ENCODE measurements around the gene MYOF.

The MYOF gene

GRCh38 chr10:93482145-93482834 is at the start of gene MYOF:
Gene MYOF (minus strand): TSS chr10:93482334. CDS start chr10:93482194, 140 bp downstream.
- peak; percentile 44 for DNase-seq

- DNase-seq: no peak
Measured at GRCh38 chr10:93518531-93518930, 36.4 kb upstream of the MYOF start.

GRCh38 chr10:93516006-93516380 is 33.9 kb upstream of the MYOF start:
- no peak for DNase-seq

- DNase-seq: no peak
Measured at GRCh38 chr10:93515071-93516005, 33.2 kb upstream of the MYOF start.

- no peak for DNase-seq
Measured at GRCh38 chr10:93514521-93514920, 32.4 kb upstream of the MYOF start.

GRCh38 chr10:93513091-93513490 is 31.0 kb upstream of the MYOF start:
- DNase-seq: no peak

- no peak for DNase-seq
Measured at GRCh38 chr10:93512565-93512964, 30.4 kb upstream of the MYOF start.

- no peak for DNase-seq
Measured at GRCh38 chr10:93509816-93510215, 27.7 kb upstream of the MYOF start.

- no peak for DNase-seq
Measured at GRCh38 chr10:93505075-93505474, 22.9 kb upstream of the MYOF start.

- no peak for DNase-seq
Measured at GRCh38 chr10:93503075-93503474, 20.9 kb upstream of the MYOF start.

GRCh38 chr10:93501650-93502049 is 19.5 kb upstream of the MYOF start:
- no peak for DNase-seq

- DNase-seq: no peak
Measured at GRCh38 chr10:93498166-93498565, 16.0 kb upstream of the MYOF start.

GRCh38 chr10:93496322-93497041 is 14.3 kb upstream of the MYOF start, which contains the start of gene CEP55:
Gene CEP55 (plus strand): TSS chr10:93496612. CDS start chr10:93500052, 3,440 bp downstream.
- peak; percentile 49 for DNase-seq

GRCh38 chr10:93495654-93496321 is 13.7 kb upstream of the MYOF start:
- DNase-seq: peak; percentile 9

- no peak for DNase-seq
Measured at GRCh38 chr10:93494494-93494893, 12.4 kb upstream of the MYOF start.

GRCh38 chr10:93493162-93493561 is 11.0 kb upstream of the MYOF start:
- no peak for DNase-seq

- DNase-seq: no peak
Measured at GRCh38 chr10:93491602-93492121, 9.5 kb upstream of the MYOF start.

- no peak for DNase-seq
Measured at GRCh38 chr10:93488956-93489528, 6.9 kb upstream of the MYOF start.

GRCh38 chr10:93485690-93486089 is 3.6 kb upstream of the MYOF start:
- DNase-seq: no peak

GRCh38 chr10:93481637-93482144 is 443 bp downstream of the MYOF start:
- DNase-seq: no peak

- no peak for DNase-seq
Measured at GRCh38 chr10:93478873-93479272, 3.3 kb downstream of the MYOF start.

GRCh38 chr10:93476756-93477155 is 5.4 kb downstream of the MYOF start:
- DNase-seq: no peak

Measured in NCI-H2029 treated with DMSO at 0.1 percent for 48 hours (cell line).